NAMALWA (cell line): Measurements from ENCODE around the gene TMEM30B.

Source experiments
- DNase-seq: peaks from one replicate; pipeline ENCODE4 v3.0.0-alpha.2; 2015; ENCODE audit warnings: low spot score

The TMEM30B gene

DNA sequence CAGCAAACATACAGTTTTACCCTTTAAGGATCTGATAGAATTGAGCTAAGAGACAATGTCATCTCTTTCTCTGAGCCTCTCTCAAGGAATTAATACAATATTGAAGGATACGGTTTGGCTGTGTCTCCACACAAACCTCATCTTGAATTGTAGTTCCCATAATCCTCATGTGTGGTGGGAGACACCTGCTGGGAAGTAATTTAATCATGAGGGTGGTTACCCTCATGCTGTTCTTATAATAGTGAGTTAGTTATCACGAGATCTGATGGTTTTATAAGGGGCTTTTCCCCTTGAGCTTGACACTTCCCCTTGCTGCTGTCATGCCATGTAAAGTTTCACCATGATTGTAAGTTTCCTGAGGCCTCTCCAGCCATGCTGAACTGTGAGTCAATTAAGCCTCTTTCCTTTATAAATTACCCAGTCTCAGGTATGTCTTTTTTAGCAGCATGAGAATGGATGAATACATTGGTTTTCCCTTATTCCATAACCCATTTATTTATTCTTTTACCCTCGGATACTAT is 47.6 kb downstream of the TMEM30B start:
- no peak for DNase-seq

GRCh38 chr14:61231810-61232209 is 49.3 kb downstream of the TMEM30B start:
- peak; percentile 51 for DNase-seq

GRCh38 chr14:61229981-61230380 is 51.2 kb downstream of the TMEM30B start:
- no peak for DNase-seq

GRCh38 chr14:61229475-61229888 is 51.7 kb downstream of the TMEM30B start:
- DNase-seq = no peak

DNA sequence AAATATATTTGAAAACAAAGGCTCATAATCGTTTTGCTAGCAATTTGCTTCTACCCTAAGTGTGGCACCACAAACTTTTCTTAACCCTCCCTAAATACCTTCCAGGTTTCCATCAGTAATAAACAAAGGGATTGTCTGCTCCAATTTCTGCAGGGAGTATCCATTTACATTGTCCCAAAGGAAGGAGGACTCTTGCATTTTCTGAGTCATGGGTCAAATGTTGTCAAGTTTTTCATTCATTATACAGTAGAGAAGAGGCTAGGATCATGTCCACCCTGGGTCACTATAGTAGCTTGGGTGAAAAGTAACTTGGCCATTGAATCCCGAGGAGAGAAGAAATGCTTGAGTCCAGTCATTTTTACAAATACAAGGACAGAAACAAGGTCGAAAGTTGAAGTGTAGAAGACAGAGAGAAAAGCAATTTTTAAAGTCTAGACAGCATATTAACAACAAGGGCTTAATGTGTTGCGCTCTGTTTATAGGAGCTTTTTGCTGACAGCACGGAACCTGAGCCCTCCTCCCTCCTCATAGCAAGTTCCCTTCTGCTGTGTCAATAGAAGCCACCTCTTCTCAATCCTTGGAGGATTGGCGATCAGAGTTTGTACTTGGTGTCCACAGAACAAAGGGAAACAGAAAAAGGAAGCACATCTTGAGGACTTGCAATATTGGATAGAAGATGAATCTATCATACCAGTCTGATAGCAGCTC is 53.1 kb downstream of the TMEM30B start:
- no peak for DNase-seq
